HL-60 (cell line): ENCODE measurements around the gene IRF2BP2.

Experiments used
- GABPA ChIP-seq: IDR thresholded peaks from 2 replicates; pipeline ENCODE4 v1.6.1; 2012; ENCODE audit warnings: low read depth
- POLR2AphosphoS5 ChIP-seq: IDR thresholded peaks from 2 replicates; pipeline ENCODE4 v1.6.1; 2012; ENCODE audit warnings: low read depth
- TF ChIP-seq, protein P1 (sequence below): IDR thresholded peaks from one replicate; pipeline ENCODE4 v1.5.1; 2011; ENCODE audit warnings: low read length, control low read depth, inconsistent platforms; ENCODE audit not compliant: insufficient read depth

DNA sequence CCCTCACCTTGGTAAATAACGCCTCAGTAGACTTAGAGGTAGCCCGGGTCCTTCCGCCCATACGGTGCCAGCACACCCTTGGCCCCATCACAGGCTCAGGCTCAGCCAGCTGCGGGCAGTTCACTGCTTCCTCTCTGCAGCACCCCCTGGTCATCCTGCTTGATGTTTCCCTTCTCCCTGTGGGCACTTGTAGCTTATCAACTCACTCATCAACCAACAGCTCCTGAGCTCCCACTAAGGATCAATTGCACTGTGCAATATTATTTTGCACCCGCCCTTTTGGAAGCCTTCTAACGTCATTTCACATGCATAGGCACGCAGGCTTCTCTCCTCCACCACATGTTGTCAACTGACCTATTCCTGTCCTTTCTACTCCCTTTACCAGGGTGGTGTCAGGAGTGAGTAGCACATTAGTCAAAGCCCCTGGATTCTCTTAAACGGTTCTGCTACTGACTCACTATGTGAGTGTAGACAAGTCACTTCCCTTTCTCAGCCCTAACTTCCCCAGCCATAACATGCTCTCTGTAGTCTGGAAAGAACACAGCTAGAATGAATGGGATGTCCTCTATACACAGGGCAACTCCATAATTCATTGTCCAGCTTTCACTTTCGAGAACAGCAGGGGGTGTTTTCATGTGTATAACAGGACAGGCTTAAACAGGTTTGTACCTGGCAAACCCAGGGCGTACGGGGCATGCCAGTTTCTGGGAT, 47.1 kb upstream of the IRF2BP2 start:
- TF ChIP-seq, protein P1, sequence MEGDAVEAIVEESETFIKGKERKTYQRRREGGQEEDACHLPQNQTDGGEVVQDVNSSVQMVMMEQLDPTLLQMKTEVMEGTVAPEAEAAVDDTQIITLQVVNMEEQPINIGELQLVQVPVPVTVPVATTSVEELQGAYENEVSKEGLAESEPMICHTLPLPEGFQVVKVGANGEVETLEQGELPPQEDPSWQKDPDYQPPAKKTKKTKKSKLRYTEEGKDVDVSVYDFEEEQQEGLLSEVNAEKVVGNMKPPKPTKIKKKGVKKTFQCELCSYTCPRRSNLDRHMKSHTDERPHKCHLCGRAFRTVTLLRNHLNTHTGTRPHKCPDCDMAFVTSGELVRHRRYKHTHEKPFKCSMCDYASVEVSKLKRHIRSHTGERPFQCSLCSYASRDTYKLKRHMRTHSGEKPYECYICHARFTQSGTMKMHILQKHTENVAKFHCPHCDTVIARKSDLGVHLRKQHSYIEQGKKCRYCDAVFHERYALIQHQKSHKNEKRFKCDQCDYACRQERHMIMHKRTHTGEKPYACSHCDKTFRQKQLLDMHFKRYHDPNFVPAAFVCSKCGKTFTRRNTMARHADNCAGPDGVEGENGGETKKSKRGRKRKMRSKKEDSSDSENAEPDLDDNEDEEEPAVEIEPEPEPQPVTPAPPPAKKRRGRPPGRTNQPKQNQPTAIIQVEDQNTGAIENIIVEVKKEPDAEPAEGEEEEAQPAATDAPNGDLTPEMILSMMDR, result no peak
- TF ChIP-seq POLR2AphosphoS5 (no peak), GABPA (no peak; the same call in 1 of the 2 replicates)
